ENCODE measurements around the gene NDUFAF8. TPM values are rescaled to one million over a fixed set of nuclear protein-coding genes. Genes with fewer than 3 reads are reported as not detected.

Gene NDUFAF8
- polyA plus RNA-seq, 2 of the 4 experiments (the other 2 are of a cell fraction) = 179 to 308 TPM

DNA sequence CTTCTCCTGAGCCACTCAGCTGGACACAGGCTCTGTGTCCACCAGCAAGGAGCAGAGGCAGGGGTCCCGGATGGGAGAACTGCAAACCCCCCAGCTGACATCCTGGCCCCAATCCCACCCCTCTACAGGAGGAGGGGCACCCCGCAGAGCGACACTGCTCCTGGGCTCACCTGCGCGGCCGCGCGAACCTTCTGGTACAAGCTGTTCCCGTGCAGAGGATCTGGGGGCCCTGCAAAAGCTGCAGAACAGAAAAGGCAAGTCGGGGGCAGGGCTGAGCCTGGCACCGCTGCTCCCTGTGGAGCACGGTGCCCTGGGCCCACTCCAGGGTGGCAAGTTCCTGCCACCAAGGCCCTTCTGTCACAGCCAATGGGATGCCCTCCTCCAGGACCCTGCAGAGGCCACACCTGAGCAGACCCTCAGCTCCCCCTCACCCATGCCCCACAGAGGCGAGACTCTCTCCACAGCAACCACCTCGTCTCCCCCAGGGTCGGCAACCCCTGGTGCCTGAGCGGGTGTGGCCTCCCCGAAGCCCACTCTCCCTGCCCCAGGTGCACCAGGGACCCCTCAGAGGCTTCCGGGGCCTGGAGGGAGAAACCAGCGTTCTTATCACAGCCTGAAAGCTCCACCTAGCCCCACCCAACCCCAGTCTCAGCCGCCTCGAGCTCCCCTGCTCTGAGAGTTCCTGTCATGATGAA is 5.2 kb upstream of the NDUFAF8 start:
- TF ChIP-seq JUN (IDR thresholded peaks at IDR 0.05) (no peak), ZSCAN20 (CRISPR knock-in tag; IDR thresholded peaks at IDR 0.05) (no peak), MAZ (IDR thresholded peaks at IDR 0.05; ENCODE audit: borderline replicate concordance, low read depth, low read length) (no peak), TP53 (CRISPR knock-in tag; IDR thresholded peaks at IDR 0.05) (no peak), PHF8 (IDR thresholded peaks at IDR 0.05; ENCODE audit: borderline replicate concordance, low read depth) (no peak)
- FAIRE-seq = no peak
- H3K4me1 ChIP-seq = peaks cover 7% of the 10 kb centered on the region
- no peak for DNase-seq (ENCODE audit: low read depth in 1 of 2, low spot score in 1 of 2)
- no peaks in the 10 kb centered on the region for H3K9me3 ChIP-seq
- H3K27ac ChIP-seq = no peak overlapping the region
- ChIA-PET CTCF (interaction anchor here (0.8 to 13.0 kb wide), 6 partner anchors 8 to 211 kb away, joined by 3 to 153 read pairs (median 4); no protein-coding TSS in a partner anchor), POLR2A (interaction anchor here (0.6 kb wide), 1 partner anchor 244 kb away, joined by 5 read pairs; no protein-coding TSS in a partner anchor)
- ATAC-seq = no peak
- 81% methylated on average over 12 of the region's 21 CpGs for WGBS (ENCODE audit: missing lambda C conversion rate)
- H3K4me2 ChIP-seq = no peak overlapping the region
- no peak overlapping the region for H3K4me3 ChIP-seq

DNA sequence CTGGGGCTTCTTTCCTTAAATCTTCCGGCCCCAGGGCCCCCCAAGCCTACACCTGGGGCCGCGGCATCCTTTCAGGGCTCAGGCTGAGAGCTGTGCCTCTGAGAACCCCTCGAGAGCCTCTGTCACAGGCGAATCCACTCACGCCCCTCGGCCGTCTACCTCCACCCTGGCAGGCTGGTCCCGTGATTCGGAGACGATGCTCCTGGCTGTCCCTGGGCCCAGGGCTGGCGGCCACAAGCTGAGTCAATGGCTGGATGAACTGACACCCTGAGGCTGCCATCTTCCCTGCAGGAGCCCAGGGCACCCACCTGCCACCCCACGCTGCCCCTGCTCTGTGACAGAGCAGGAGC is 4.6 kb upstream of the NDUFAF8 start:
- ChIA-PET CTCF (interaction anchor here (1.3 to 13.0 kb wide), 3 partner anchors 19 to 91 kb away, joined by 3 to 153 read pairs (median 6); no protein-coding TSS in a partner anchor), POLR2A (interaction anchor here (0.6 kb wide), 1 partner anchor 244 kb away, joined by 5 read pairs; no protein-coding TSS in a partner anchor)
- Histone ChIP-seq H3K4me3 (no peak overlapping the region), H3K4me2 (no peak overlapping the region), H3K27ac (no peak overlapping the region), H3K9me3 (no peaks in the 10 kb centered on the region), H3K4me1 (peaks cover 7% of the 10 kb centered on the region)
- no peak for FAIRE-seq
- 85% methylated on average over 12 of the region's 13 CpGs for WGBS (ENCODE audit: missing lambda C conversion rate)
- no peak for DNase-seq (ENCODE audit: low read depth in 1 of 2, low spot score in 1 of 2)
- ATAC-seq = no peak
- no peak for TF ChIP-seq E2F6 (IDR thresholded peaks at IDR 0.05; ENCODE audit: borderline replicate concordance, low read depth)
- no peak for TF ChIP-seq SMC3 (IDR thresholded peaks at IDR 0.05)
- no peak for TF ChIP-seq HOXB13 (CRISPR knock-in tag; IDR thresholded peaks at IDR 0.05; ENCODE audit: low read depth)
- TF ChIP-seq ELK1 (IDR thresholded peaks at IDR 0.05; ENCODE audit: low read depth, low read length) = no peak
- TF ChIP-seq, protein P1, sequence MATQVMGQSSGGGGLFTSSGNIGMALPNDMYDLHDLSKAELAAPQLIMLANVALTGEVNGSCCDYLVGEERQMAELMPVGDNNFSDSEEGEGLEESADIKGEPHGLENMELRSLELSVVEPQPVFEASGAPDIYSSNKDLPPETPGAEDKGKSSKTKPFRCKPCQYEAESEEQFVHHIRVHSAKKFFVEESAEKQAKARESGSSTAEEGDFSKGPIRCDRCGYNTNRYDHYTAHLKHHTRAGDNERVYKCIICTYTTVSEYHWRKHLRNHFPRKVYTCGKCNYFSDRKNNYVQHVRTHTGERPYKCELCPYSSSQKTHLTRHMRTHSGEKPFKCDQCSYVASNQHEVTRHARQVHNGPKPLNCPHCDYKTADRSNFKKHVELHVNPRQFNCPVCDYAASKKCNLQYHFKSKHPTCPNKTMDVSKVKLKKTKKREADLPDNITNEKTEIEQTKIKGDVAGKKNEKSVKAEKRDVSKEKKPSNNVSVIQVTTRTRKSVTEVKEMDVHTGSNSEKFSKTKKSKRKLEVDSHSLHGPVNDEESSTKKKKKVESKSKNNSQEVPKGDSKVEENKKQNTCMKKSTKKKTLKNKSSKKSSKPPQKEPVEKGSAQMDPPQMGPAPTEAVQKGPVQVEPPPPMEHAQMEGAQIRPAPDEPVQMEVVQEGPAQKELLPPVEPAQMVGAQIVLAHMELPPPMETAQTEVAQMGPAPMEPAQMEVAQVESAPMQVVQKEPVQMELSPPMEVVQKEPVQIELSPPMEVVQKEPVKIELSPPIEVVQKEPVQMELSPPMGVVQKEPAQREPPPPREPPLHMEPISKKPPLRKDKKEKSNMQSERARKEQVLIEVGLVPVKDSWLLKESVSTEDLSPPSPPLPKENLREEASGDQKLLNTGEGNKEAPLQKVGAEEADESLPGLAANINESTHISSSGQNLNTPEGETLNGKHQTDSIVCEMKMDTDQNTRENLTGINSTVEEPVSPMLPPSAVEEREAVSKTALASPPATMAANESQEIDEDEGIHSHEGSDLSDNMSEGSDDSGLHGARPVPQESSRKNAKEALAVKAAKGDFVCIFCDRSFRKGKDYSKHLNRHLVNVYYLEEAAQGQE (IDR thresholded peaks at IDR 0.05) = no peak
- TF ChIP-seq FOSB (CRISPR knock-in tag; IDR thresholded peaks at IDR 0.05) = no peak
- TF ChIP-seq KDM1A (IDR thresholded peaks at IDR 0.05; ENCODE audit: low read depth) = no peak
- TF ChIP-seq ATOH8 (CRISPR knock-in tag; IDR thresholded peaks at IDR 0.05; ENCODE audit: low read depth) = no peak
- no peak for TF ChIP-seq NFE2L2 (conservative IDR thresholded peaks at IDR 0.05; ENCODE audit: low read length)
- TF ChIP-seq ZNF302 (CRISPR knock-in tag; IDR thresholded peaks at IDR 0.05) = no peak
- no peak for TF ChIP-seq PHF8 (IDR thresholded peaks at IDR 0.05; ENCODE audit: borderline replicate concordance, low read depth)
